HS-27A (cell line): Measurements from ENCODE around the gene GTPBP10.

ENCODE experiments used
- DNase-seq: peaks from one replicate; pipeline ENCODE4 v3.0.0-alpha.2; 2012; ENCODE audit warnings: low read depth, missing footprints

GTPBP10 gene

GRCh38 chr7:90351987-90352386, 5.5 kb downstream of the GTPBP10 start:
- DNase-seq, result no peak

DNA sequence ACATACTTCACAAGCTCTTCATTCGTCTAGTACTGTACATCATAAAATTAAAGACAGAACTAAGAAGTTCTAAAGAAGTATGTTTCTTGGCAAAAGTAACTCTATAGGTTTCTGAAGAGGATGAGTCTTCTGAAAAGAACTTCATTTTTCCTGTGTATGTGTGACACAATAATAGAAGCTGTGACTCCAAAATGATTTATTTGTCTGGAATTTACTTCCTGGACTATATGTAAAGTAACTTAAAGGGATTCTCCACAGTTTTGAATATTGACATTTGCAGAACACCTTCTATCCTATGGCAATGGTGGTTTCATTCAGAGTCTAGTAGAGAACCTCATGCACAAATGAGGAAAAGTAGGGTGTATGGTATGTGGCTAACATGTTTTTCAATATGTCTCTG, 36.9 kb downstream of the GTPBP10 start:
- DNase-seq, result no peak

GRCh38 chr7:90383861-90384260, 37.3 kb downstream of the GTPBP10 start:
- peak; percentile 20 for DNase-seq

- no peak for DNase-seq
Measured at GRCh38 chr7:90384433-90384832, 37.9 kb downstream of the GTPBP10 start.

DNA sequence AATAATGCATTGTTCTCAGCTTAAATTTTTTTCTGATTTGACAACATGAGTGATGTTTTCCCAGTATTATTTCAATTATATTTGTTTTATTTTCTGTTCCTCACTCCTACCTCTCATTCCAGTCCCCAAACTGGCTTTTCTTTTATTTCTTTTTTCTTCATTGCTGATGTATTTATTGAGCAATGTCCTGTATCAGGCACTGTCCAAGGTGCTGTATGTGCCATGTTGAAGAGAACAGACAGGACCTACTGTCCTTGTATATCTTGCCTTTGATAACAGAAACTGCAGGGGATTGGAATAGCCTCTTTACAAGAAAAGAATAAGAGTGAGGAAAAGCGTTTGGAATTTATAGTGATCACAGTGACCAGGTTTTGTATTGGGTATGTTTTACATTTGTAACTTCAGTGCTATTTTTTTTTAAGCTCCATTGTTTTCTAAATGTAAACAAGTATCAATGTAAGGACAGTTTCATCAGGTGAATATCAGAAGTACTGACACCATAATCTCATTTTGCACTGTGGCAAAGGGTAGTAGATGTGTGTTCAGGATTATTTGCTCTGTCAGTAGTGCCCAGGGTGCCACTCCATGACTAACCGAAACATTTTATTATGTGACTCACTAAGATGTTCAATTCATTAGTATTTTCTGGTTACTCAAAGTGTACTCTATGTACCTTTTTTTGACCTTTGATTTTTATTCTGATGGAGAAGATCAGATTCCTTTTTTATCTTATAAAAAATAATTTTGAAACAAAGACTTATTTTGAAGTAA, 41.1 kb downstream of the GTPBP10 start:
- DNase-seq, result no peak

GRCh38 chr7:90390926-90391325, 44.4 kb downstream of the GTPBP10 start:
- no peak for DNase-seq

- DNase-seq, result no peak
Measured at GRCh38 chr7:90391488-90391887, 45.0 kb downstream of the GTPBP10 start.

GRCh38 chr7:90396420-90396819, 49.9 kb downstream of the GTPBP10 start:
- DNase-seq, result no peak

DNA sequence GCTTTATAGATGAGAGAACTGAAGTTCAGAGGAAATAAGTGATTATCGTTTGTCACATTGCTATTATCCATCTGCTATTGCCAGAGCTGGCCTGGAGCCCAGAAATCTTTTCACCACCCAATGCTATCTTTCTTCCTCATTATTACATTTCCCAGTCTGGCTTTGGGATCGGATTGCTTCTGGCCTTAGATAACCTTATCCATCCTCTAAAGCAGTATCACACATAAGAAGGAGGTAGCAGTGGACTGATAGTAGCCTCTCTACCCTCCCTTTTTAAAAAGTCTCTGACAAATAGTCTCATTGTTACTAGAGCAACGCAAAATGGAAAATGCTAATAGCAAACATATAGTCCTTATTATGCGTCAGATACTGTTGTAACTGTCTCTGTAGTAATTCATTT, 55.5 kb downstream of the GTPBP10 start:
- DNase-seq, result no peak

- DNase-seq, result no peak
Measured at GRCh38 chr7:90402785-90403173, 56.3 kb downstream of the GTPBP10 start.

DNA sequence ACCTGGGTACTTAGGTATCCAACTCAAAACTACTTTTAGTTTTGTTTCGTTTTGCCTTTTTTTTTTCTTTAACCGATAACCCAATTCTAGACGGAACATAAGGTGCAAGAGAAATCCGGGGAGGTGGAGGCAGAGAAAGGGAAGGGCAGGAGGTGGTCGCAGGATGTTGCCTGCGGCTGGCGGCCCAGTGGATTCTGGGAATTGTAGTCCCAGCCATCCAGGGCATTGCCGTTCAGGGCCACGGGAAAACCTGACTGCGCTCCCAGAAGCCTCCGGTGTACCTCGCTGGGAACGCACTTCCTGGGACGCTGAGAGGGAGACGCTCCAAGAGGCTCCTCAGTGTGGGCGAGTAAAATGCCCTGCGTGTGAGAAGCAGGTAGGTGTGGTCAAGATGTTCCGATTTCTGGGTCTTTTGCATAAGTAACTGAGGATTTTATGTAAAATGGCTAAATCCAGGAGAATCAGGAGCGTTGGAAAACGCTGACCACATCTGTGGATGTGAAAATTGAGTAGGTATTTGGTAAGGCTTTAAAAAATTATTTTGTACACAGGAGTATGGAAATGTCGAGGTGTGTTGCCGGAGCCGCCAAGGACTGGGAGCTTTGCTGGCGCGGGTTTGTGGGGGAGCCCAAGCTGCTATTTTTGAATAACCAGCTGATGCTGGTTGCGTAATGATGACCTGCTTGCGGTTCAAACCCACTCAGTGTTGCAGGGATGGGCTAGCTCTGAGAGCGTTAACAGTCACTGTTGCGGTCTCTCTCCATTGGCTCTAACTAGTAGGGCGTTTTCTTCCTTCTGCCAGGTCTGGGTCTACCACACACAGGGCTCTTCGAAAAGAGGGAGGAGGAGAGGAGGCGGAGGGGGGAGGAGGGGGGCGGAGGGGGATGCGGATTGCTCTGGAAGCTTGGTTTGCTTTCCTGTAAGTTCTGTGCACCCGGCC, 56.9 kb downstream of the GTPBP10 start, which contains the start of gene CLDN12:
CLDN12 (plus strand) TSS at position 288 of the 940 bp plus-strand sequence. CDS start 9,216 bp downstream, outside the sequence.
- DNase-seq, result peak; percentile 71

- no peak for DNase-seq
Measured at GRCh38 chr7:90404777-90405176, 58.3 kb downstream of the GTPBP10 start.

DNA sequence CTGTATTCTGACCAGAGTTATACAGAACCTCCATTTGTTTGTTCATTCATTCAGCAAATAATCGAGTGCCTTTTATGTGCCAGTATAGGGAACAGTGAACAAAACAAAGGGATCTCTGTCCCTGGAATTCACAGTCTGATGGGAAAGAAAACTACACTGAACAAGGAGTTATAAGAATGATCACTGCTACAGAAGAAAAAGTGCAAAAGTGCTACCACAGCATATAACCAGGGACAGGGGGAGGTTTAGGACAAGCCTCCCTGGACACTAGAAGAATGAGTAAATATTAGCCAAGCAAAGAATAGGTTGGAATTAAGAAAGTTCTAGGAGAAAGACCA, 60.9 kb downstream of the GTPBP10 start:
- DNase-seq, result no peak

- DNase-seq, result no peak
Measured at GRCh38 chr7:90408142-90408541, 61.6 kb downstream of the GTPBP10 start.

DNA sequence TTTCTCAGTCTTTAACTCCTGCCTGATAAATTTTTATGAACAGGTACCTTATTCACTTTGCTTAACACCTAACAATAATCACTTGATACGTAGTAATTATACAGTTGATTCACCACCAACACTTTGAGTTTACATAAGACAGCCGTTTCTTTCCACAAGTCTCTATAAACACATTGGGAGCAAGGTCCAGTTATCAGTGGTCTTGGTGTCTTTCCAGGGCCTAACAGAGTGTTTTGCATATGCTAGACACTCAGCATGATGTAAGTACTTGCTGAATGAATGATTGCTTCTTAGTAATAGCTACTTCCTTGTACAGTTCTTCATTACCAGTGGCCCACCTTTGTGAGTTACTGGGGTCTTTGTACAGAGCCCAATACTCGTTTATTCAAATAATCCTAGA, 63.2 kb downstream of the GTPBP10 start:
- DNase-seq, result no peak

- DNase-seq, result no peak
Measured at GRCh38 chr7:90411510-90411909, 65.0 kb downstream of the GTPBP10 start.

GRCh38 chr7:90412458-90413184, 66.1 kb downstream of the GTPBP10 start:
- no peak for DNase-seq

DNA sequence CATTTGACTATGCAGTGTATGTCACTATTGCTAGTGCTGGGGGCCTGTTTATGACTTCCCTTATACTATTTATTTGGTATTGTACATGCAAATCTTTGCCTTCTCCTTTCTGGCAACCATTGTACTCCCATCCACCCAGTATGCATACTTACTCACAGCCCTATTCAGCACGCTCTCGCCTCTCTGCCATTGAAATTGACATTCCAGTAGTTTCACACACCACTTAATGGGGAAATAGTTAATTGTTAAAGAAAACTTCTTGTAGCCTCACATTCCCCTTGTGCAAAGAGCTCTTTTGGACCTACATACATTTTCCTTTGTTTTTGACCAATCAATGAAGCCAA, 66.6 kb downstream of the GTPBP10 start:
- no peak for DNase-seq

DNA sequence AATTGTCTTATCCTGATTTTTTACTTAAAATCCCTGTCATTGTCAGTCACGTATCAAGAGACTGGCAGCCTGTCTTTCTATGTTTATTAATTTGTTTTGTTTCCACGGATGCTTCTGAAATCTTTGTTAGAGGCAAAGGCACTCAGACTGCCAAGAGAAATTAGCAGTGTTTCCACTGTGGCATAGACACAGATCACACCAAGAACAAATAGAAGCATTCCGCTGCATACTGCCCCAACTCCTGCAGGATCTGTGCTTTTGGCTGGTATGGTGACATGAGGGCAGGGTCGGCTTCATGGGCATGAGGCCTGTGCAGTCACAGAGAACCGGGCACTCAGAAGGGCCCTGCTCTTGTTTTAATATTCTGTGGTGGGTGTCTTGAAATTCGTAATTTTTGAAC, 75.1 kb downstream of the GTPBP10 start:
- DNase-seq, result no peak

GRCh38 chr7:90424720-90425119, 78.2 kb downstream of the GTPBP10 start:
- DNase-seq, result no peak

GRCh38 chr7:90425376-90425775, 78.9 kb downstream of the GTPBP10 start:
- no peak for DNase-seq

DNA sequence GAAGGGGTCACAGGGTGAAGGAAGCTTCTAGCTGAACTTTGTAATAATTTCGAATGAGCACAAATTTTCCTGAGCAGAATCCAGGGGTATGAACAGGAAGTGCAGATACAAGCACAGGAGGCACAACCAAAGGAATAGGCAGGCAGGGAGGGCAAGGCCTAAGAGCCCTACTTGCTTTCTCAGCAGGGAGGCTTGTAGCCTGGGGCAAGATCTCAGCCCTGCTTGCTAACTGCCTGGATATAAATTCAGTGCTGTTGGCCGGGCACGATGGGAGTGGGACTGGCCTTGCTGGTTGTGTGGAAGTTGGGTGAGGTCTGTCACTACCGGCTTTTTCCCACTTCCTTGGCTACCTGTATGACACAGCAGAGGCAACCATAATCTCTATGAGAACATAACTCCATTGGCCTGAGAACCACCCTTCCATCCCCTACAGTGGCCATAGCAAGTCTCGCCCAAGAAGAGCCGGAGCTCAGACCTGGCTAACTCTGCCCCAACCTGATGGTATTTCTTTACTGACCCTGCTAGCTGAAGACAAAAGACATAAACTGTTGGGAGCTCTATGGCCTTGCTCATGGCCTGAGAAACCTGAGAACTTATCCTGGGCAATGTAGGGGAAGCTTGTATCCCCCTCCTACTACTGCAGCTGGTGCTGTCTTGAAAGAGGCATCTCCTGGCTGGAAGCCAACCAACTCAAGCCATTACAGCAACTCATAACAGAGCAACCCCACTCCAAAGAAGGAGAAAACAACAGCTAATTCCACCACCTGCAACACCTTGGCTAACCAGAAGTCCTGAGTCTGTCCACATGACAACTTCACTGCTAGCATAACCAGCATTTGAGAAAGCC, 84.3 kb downstream of the GTPBP10 start:
- no peak for DNase-seq
